ENCODE data around the gene SLC7A10.

SLC7A10 gene

DNA sequence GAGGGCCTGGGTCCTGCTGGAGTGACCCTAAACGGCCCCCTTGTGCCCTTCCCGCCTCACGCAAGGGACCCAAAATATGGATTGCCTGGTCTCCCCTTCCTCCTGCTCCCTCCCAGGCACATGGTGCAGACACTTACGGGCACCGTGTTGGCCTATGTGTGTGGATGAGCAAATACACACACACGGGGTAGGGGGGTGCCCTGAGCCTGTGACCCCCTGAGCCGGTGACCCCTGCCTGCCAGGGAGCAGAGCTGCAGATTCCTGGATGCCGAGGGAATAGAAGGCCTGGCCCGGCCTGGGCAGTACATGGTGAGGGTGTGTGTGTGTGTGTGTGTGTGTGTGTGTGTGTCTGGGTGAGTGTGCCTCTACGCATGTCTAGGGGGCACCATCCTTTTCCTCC, 43.4 kb upstream of the SLC7A10 start:
- no peak for DNase-seq (ENCODE audit: low read depth)
- TF ChIP-seq, protein P1, sequence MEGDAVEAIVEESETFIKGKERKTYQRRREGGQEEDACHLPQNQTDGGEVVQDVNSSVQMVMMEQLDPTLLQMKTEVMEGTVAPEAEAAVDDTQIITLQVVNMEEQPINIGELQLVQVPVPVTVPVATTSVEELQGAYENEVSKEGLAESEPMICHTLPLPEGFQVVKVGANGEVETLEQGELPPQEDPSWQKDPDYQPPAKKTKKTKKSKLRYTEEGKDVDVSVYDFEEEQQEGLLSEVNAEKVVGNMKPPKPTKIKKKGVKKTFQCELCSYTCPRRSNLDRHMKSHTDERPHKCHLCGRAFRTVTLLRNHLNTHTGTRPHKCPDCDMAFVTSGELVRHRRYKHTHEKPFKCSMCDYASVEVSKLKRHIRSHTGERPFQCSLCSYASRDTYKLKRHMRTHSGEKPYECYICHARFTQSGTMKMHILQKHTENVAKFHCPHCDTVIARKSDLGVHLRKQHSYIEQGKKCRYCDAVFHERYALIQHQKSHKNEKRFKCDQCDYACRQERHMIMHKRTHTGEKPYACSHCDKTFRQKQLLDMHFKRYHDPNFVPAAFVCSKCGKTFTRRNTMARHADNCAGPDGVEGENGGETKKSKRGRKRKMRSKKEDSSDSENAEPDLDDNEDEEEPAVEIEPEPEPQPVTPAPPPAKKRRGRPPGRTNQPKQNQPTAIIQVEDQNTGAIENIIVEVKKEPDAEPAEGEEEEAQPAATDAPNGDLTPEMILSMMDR (conservative IDR thresholded peaks at IDR 0.05; ENCODE audit: low read depth, low read length), result no peak
- no peak overlapping the region for H3K4me3 ChIP-seq (ENCODE audit: low read depth, low read length)

DNA sequence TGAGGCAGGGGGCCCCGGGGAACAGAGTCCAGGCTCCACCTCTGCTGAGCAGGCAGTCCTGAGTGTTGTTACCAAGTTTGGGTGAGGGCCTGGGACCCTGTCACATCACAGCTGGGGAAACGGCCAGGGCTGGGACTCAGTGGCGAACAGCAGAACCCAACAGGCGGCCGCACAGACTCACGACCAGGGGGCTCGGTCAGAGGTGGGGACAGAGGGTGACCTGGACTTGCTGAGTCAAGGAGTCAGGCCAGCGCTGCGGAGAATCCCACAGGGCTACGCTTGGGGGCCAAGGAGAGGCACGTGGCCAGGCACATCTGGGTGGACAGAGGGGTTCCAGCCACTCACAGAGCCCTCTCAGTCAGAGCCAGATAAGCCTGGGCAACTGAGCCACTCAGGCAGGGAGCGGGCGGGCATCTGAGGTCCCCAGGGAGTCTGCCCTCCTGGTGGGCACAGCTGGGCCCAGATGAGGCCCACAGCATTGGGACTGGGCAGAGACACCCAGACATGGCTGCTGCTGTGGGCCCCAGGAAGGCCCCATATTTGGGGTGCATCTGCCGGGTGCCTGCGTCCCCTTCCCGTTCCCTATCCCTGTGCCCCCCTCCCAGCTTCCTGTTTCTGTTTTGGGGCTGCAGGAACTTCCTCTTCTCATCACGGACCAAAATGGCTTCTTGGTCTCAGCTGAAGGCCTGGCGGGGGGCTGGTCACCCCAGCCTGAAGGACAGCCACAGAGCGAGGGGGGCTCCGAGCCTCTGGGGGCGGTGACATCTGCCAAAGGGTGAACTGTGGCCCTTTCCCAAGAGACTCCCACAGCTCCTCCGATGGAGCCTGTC, 42.7 kb upstream of the SLC7A10 start:
- no peak overlapping the region for H3K4me3 ChIP-seq (ENCODE audit: low read depth, low read length)
- DNase-seq (ENCODE audit: low read depth), result no peak
- TF ChIP-seq, protein P1 (conservative IDR thresholded peaks at IDR 0.05; ENCODE audit: low read depth, low read length), result no peak

DNA sequence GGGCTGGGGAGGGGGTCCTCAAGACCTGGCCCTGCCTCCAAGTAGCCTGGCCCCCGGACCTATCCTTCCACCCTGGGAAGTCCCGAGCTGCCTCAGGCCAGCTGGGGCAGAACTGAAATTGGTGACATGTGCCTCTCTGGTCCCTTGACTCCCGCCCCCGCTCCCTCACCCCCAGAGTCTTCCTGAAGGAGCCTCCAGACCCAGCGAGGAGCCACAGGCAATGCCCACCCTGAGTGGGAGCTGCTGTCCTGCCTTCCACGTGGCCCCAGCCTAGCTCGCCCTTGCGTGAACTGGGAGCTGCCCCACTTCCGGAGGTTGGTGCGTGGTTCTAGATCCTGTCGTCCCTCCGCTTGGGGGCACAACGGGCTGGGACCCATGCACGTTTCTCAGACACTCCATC, 42.1 kb upstream of the SLC7A10 start:
- no peak overlapping the region for H3K4me3 ChIP-seq (ENCODE audit: low read depth, low read length)
- TF ChIP-seq, protein P1 (conservative IDR thresholded peaks at IDR 0.05; ENCODE audit: low read depth, low read length), result no peak
- no peak for DNase-seq (ENCODE audit: low read depth)

DNA sequence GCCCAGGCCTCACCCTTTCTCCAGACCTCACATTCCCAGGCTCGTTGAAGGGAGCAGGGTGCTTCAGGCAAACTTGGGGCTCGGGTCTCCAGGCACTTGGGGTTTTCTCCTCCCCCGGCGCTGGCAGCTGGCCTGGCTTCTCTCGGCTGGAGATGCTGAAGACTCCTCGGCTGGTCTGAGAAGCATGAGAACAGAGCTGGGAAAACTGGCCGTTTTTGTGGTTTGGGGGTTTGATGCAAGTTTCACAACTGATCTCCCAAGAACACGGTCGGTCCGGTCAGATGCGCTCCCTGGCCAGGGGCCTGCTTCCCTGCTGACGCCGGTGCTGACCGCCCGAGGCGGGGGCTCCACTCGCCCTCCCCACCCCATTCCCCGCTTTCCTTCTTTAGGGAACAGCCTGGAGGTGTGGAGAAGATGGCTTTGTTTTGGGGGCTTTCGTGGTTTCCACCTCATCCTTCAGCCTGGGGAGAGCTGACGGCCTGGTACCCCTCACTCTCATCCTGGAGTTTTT, 41.4 kb upstream of the SLC7A10 start:
- TF ChIP-seq, protein P1 (conservative IDR thresholded peaks at IDR 0.05; ENCODE audit: low read depth, low read length), result no peak
- H3K4me3 ChIP-seq (ENCODE audit: low read depth, low read length), result no peak overlapping the region
- DNase-seq (ENCODE audit: low read depth), result no peak

DNA sequence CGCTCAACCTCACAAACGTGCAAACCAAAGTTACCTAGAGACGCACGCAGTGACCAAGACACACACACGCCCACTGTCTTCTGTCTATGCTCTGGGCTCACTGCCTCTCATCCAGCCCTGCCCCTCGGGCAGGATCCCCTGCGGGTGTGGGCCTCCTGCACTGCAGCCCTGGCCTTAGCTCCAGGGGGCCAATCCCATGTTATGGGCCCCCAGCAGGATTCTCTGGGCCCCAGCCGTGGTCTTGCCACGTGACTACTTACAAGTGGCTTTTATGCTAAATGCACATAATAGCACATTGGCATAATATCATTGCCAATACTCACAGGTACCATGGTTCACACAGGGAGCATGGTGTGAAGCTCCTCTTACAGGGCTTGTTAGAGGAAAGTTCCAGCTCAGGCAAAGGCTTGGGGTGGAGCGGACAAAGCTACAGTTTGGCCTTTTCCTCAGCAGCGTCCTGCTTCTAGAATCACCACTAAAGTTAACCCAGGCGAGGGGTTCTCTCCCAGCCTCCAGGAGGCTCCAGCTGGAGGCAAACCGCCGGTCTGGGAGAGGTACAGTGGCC, 39.3 kb upstream of the SLC7A10 start:
- no peak for DNase-seq (ENCODE audit: low read depth)
- H3K4me3 ChIP-seq (ENCODE audit: low read depth, low read length), result no peak overlapping the region
- TF ChIP-seq, protein P1 (conservative IDR thresholded peaks at IDR 0.05; ENCODE audit: low read depth, low read length), result no peak

DNA sequence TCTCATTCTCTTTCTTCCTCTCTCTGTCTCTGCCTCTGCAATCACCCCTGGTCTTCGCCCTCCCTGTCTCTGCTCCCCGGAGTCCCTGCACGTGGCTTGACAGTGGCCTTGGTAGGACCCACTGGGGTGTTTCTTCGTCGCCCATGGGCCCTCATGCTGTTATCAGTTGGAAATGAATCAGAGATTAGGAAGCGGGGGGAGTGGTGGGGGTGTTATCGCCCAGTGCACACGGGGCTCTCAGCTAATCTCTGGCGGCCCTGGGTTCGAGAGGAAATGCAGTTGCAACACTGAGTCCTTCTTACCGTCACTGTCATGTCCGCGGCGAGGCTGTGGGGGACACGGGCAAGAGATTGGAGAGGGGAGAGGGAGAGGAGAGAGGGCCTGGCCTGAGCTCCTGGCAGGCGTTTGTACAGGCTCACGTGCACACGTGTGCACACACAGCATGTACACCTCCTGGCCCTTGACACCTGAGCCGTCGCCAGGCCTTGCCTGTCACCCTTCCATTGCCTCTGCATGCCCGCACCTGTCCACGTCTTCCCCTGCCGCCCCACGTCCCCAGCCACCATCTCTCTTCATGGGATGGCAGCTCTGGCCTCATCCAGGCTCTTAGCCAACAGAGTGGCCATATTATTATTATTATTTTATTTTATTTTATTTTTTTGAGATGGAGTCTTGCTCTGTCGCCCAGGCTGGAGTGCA, 37.8 kb upstream of the SLC7A10 start:
- TF ChIP-seq, protein P1 (conservative IDR thresholded peaks at IDR 0.05; ENCODE audit: low read depth, low read length), result no peak
- DNase-seq (ENCODE audit: low read depth), result no peak
- no peak overlapping the region for H3K4me3 ChIP-seq (ENCODE audit: low read depth, low read length)
